Esophagus squamous epithelium (tissue), 4 donors: ENCODE data around the gene C1orf21.

Source experiments
- CTCF ChIP-seq, 6 experiments: fragments of 450-650 bp in 4 of 6; fragments of 200-600 bp in 2 of 6; sonication (generic) in 2 of 6; IDR thresholded peaks; one replicate each; pipeline ENCODE4 v1.5.1; 2016 to 2019; ENCODE audit warnings: antibody characterized with exemption in 6 of 6, mild to moderate bottlenecking in 4 of 6, moderate library complexity in 4 of 6
- POLR2A ChIP-seq, 4 donors: fragments of 450-650 bp; IDR thresholded peaks; one replicate each; pipeline ENCODE4 v1.6.1; 2017; ENCODE audit warnings: antibody characterized with exemption in 4 of 4, mild to moderate bottlenecking in 4 of 4, moderate library complexity in 3 of 4

GRCh38 chr1:184647471-184647870, 260.6 kb downstream of the C1orf21 start:
- no peak for TF ChIP-seq CTCF (IDR thresholded peaks at IDR 0.05)
- no peak for TF ChIP-seq POLR2A (IDR thresholded peaks at IDR 0.05)
